ENCODE data around the gene MAP2K4. TPM values are rescaled to one million over a fixed set of nuclear protein-coding genes. Genes with fewer than 3 reads are reported as not detected.

Gene MAP2K4
- total RNA-seq, 1 donor from 2014 or later, result 34.4 TPM

DNA sequence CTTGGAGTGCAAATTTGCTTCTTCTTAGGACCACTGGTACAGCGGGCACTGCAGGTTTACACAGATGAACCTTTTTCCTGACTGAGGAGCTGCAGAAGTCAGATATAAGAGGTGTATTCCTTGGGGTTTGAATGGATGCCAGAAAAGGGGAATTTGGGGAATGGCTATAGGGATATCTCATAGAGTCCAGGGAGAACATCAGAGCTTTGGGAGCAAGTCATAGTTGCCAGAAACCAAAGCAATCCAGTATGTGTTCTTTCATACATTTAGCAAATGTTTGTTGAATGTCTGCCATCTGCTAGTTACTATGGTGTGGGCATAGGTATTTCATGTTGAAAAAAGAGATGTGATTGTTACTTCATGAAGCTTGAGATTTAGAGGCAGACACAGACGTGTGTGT, 46.8 kb downstream of the MAP2K4 start:
- TF ChIP-seq CTCF (IDR thresholded peaks at IDR 0.05) (no peak), POLR2A (IDR thresholded peaks at IDR 0.05) (no peak), POLR2AphosphoS5 (IDR thresholded peaks at IDR 0.05; ENCODE audit: insufficient read depth in 1 of 2, low read depth in 1 of 2) (no peak)
- Histone ChIP-seq H3K36me3 (peaks cover 0 to 3% of the 10 kb centered on the region in 2 donors), H3K27ac (no peak overlapping the region), H3K27me3 (no peaks in the 10 kb centered on the region), H3K9me3 (no peaks in the 10 kb centered on the region), H3K4me3 (no peak overlapping the region), H3K4me1 (no peaks in the 10 kb centered on the region)
- intact Hi-C loops (cut with DNase I), result no loop called here
- DNase-seq (ENCODE audit: extremely low spot score in 2 of 2), result no peak

GRCh38 chr17:12068946-12069345, 48.3 kb downstream of the MAP2K4 start:
- TF ChIP-seq POLR2A (IDR thresholded peaks at IDR 0.05) (no peak), POLR2AphosphoS5 (IDR thresholded peaks at IDR 0.05; ENCODE audit: insufficient read depth in 1 of 2, low read depth in 1 of 2) (no peak), CTCF (IDR thresholded peaks at IDR 0.05) (no peak)
- Histone ChIP-seq H3K4me3 (no peak overlapping the region), H3K36me3 (peaks cover 0 to 3% of the 10 kb centered on the region in 2 donors), H3K27ac (no peak overlapping the region), H3K9me3 (no peaks in the 10 kb centered on the region), H3K27me3 (no peaks in the 10 kb centered on the region), H3K4me1 (no peaks in the 10 kb centered on the region)
- intact Hi-C loops (cut with DNase I), result no loop called here
- no peak for DNase-seq (ENCODE audit: extremely low spot score in 2 of 2)

- H3K9me3 ChIP-seq, result no peaks in the 10 kb centered on the region
Observed at GRCh38 chr17:12070561-12070960, 49.9 kb downstream of the MAP2K4 start.

GRCh38 chr17:12074346-12074745, 53.7 kb downstream of the MAP2K4 start:
- TF ChIP-seq POLR2AphosphoS5 (IDR thresholded peaks at IDR 0.05; ENCODE audit: insufficient read depth in 1 of 2, low read depth in 1 of 2), result no peak
- TF ChIP-seq CTCF (IDR thresholded peaks at IDR 0.05), result no peak
- TF ChIP-seq POLR2A (IDR thresholded peaks at IDR 0.05), result no peak
- Histone ChIP-seq H3K36me3 (peaks cover 0 to 11% of the 10 kb centered on the region in 2 donors), H3K27me3 (no peaks in the 10 kb centered on the region), H3K27ac (no peak overlapping the region), H3K4me1 (peaks cover 10% of the 10 kb centered on the region), H3K4me3 (no peak overlapping the region), H3K9me3 (no peaks in the 10 kb centered on the region)
- DNase-seq (ENCODE audit: extremely low spot score in 2 of 2), result no peak
- intact Hi-C loops (cut with DNase I), result no loop called here

More at GRCh38 chr17:12070561-12070960, 49.9 kb downstream of the MAP2K4 start:
- no peaks in the 10 kb centered on the region for H3K27me3 ChIP-seq
- no peak overlapping the region for H3K27ac ChIP-seq
- H3K4me3 ChIP-seq, result no peak overlapping the region
- peaks cover 0 to 3% of the 10 kb centered on the region in 2 donors for H3K36me3 ChIP-seq
- H3K4me1 ChIP-seq, result no peaks in the 10 kb centered on the region
- TF ChIP-seq POLR2A (IDR thresholded peaks at IDR 0.05), result no peak
- no peak for TF ChIP-seq POLR2AphosphoS5 (IDR thresholded peaks at IDR 0.05; ENCODE audit: insufficient read depth in 1 of 2, low read depth in 1 of 2)
- no peak for TF ChIP-seq CTCF (IDR thresholded peaks at IDR 0.05)
- DNase-seq (ENCODE audit: extremely low spot score in 2 of 2), result no peak
- intact Hi-C loops (cut with DNase I), result no loop called here

DNA sequence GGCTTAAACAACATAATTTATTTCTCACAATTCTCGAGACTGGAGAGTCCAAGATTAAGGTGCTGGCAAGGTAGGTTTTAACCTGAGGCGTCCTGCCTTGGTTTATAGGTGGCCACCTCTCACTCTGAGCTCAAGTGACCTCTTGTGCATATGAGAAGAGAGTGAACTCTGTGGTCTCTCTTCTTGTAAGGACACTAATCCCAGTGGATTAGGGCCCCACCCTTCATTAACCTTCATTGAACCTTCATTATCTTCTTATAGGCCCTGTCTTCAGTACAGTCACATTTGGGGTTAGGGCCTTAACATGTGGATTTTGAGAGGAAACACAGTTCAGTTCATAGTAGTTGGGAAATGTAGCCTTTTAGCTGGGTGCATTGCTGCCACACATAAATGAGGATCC, 57.1 kb downstream of the MAP2K4 start:
- Histone ChIP-seq H3K4me1 (peaks cover 11% of the 10 kb centered on the region), H3K27ac (no peak overlapping the region), H3K4me3 (no peak overlapping the region), H3K9me3 (no peaks in the 10 kb centered on the region), H3K36me3 (peaks cover 0 to 15% of the 10 kb centered on the region in 2 donors), H3K27me3 (no peaks in the 10 kb centered on the region)
- TF ChIP-seq CTCF (IDR thresholded peaks at IDR 0.05) (no peak), POLR2A (IDR thresholded peaks at IDR 0.05) (no peak), POLR2AphosphoS5 (IDR thresholded peaks at IDR 0.05; ENCODE audit: insufficient read depth in 1 of 2, low read depth in 1 of 2) (no peak)
- no peak for DNase-seq (ENCODE audit: extremely low spot score in 2 of 2)
- intact Hi-C loops (cut with DNase I), result no loop called here
